Smooth muscle cell (in vitro differentiated cells): ENCODE data around the gene ATG12. TPM values are rescaled to one million over a fixed set of nuclear protein-coding genes. Genes with fewer than 3 reads are reported as not detected.

ENCODE experiments used
- polyA plus RNA-seq: library from polyadenylated mRNA; unstranded; fragments of >200 nt; fragmentation: Nextera tagmentation; extraction: Ambion mirVana; gene quantifications from 2 replicates; pipeline ENCODE4 v1.2.1, GENCODE V29; 2016
- total RNA-seq: library from RNA; depleted of rRNA; stranded (reverse); fragments of >200 nt; gene quantifications from 2 replicates; pipeline ENCODE4 v1.2.3, GENCODE V29; 2014

The ATG12 gene
- total and polyA plus RNA-seq, 2 experiments from 2014 or later = 58.6 to 139 TPM

Other genes with a start within 250 kb of the ATG12 start
- gene TICAM2, start 239.1 kb downstream of the ATG12 start, total RNA-seq = 13.3 and 17.7 TPM in 2 replicates
- 8.3 and 11.5 TPM in 2 replicates for gene TICAM2, start 239.1 kb downstream of the ATG12 start, polyA plus RNA-seq
- 236 and 293 TPM in 2 replicates for gene TMED7, start 215.5 kb downstream of the ATG12 start, total RNA-seq
- 71.5 and 91.5 TPM in 2 replicates for gene TMED7, start 215.5 kb downstream of the ATG12 start, polyA plus RNA-seq
- 26.3 and 60.8 TPM in 2 replicates for gene CDO1, start 24.9 kb downstream of the ATG12 start, total RNA-seq
- gene CDO1, start 24.9 kb downstream of the ATG12 start, polyA plus RNA-seq = 27.2 and 48.4 TPM in 2 replicates
- 130 and 224 TPM in 2 replicates for gene AP3S1, start 370 bp upstream of the ATG12 start, total RNA-seq
- 180 and 191 TPM in 2 replicates for gene AP3S1, start 370 bp upstream of the ATG12 start, polyA plus RNA-seq
- gene LVRN, start 120.9 kb upstream of the ATG12 start, total RNA-seq = 0.72 and 1.7 TPM in 2 replicates
- 0.87 and 0.98 TPM in 2 replicates for gene LVRN, start 120.9 kb upstream of the ATG12 start, polyA plus RNA-seq
- not detected in 2 replicates for gene ARL14EPL, start 190.9 kb upstream of the ATG12 start, total RNA-seq
- not detected in 2 replicates for gene ARL14EPL, start 190.9 kb upstream of the ATG12 start, polyA plus RNA-seq
- 34.0 and 40.4 TPM in 2 replicates for gene COMMD10, start 243.5 kb upstream of the ATG12 start, total RNA-seq
- 22.4 and 28.4 TPM in 2 replicates for gene COMMD10, start 243.5 kb upstream of the ATG12 start, polyA plus RNA-seq